HG03565 (cell line): ENCODE results near the gene PCBP3.

Experiments
- ATAC-seq: cut with Tn5 transposase; IDR thresholded peaks from one replicate; pipeline ENCODE4 v1.9.1; 2021; ENCODE audit warnings: mild to moderate bottlenecking, moderate library complexity; ENCODE audit not compliant: unreplicated experiment

The PCBP3 gene

DNA sequence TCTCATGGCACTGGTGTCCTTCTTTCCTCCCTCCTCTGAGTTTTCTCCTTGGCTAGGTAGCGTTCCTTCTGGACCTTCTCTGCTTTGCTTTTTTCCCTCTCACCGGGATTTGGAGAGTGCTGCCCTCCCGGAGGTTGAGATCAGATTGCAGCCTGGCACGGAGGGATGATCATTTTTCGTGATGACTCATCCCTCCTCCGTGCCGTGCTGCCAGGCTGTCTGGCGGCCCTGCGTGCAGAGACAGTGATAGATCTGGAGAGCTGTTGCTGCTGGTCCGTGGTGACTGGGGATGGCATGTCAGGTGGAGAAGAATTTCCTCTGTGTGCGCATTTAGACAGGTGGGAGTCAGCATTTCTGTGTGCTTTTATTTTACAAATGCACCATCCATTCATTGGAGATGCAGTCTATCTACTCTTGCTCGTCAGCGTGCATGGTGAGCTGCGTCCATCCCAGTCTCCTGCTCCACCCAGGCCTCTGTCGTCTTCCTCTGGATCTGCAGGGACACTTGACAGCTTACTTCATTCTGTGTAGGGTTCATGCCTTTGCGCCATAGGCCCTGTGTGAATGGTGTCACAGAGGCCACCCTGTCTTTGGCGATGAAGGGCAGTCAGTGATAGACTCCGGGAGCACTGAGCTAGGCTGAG is 104.4 kb downstream of the PCBP3 start:
- no peak for ATAC-seq

DNA sequence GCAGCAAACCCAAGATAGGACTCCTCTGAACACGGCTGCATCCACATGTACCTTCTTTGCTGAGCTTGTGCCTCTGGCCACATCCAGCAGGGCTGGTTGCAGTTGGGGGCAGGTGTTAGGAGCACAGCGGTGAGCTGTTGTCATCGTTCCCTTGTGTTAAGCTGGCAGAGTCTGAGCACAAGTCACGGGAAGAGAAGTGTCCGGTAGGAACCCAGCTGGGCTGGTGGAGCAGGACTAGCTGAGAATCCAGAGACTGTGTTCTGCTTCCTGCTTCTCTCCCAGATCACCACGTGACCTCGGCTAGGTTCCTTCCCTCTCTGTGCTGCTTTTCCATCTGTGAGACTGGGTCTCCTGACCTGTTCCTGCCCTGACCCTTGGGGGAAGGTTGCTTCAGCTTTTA is 105.1 kb downstream of the PCBP3 start:
- no peak for ATAC-seq

DNA sequence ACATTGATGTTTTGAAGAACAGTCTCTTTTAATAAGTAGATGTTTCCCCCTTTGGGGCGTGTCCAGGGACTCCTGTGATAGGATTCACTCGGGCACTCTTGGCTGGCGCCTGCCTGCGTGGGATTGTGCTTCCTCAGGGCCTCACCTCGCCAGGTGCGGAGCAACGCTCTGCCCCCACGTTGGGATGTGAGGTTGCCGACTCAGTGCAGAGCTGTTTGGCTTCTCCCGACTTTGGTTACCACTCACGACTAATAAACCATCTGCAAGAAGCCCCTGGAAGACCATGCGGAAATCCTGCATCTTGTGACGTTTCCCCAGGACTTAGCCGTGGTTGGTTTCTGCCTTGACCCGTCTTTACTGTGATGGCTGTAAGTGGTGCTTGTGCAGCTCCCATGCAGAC is 106.4 kb downstream of the PCBP3 start:
- no peak for ATAC-seq

DNA sequence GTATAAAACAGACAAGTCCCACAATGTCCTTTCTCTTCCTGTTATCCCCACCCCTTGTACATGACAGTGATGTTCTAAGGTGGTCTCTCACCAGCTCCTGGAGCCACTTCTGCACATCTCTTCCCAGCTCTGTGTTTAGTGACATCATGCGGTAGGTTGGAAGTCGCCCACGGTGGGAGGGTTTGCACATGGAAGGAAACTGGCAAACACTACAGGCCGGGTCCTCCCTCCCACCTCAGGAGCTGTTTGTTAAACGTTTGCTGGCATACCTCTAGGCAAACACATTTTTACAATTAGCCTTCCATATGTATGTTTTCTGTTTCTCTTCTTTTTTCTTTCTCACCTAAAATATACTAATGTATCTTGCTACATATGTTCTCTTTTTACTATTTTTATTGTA is 107.4 kb downstream of the PCBP3 start:
- ATAC-seq: no peak

DNA sequence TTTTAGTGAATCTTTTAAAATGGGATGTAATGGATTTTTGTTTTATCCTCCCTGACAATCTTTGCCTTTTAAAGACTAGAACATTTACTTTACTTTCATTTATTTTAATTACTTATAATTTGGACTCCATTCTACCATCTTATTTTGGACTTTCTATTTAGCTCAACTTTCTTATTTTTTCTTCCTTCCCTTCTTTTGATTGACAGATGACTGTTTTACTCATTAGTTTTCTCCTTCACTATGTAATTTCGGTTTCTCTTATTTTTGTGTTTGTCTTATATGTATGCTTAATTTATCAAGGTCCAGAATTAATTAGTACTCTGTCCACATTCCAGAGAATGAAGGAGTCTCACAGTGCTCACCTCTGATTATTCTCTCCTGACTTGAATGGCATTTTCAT is 109.9 kb downstream of the PCBP3 start:
- ATAC-seq: no peak

DNA sequence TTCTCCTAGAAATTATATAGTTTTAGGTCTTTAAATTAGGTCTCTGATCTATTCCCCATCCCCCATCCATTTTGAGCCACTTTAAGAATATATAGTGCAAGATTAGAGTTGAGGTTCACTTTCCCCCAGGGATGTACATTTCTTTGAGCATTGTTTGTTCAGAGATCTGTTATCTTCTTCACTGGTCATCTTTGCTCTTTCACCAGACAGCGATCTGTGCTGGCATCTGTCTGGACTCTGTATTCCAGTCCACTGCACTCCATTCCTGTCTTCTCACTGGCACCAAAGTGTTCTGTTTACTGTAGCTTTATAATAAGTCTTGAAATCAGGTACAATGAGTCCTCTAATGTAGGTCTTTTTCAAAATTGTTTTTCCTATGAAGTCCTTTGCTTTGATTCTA is 112.5 kb downstream of the PCBP3 start:
- ATAC-seq: no peak

DNA sequence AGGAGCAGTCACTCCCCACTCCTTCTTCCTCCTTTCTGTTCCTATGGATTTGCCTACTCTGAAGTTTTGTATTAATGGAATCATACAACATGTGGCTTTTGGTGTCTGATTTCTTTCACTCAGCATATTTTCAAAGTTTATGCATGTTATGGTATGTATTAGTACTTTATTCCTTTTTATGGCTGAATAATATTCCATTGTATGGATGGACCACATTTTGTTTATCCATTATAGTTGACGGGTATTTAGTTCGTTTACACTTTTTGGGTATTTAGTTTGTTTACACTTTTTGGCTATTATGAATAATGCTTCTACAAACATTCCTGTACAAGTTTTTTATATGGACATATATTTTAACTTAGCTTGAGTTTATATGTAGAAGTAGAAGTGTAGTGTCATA is 113.1 kb downstream of the PCBP3 start:
- ATAC-seq: no peak

DNA sequence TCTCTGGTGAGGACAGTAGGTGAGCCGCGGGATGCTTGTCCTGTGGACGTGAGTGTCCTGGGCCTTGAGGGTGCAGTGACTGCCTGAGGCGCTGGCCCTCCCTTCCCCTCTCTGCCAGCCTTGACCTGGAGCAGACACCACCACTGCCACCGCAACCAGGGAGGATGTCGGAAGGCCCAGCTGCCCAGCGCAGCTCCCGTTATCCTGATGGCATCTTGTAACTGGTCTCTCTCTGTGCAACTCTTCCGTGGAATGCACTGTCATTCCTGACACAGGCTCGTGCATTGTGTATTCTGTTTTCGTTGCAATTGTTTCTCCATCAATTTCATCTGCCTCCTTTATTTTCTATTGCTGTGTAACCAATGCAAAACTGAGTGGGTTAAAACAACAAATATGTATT is 118.2 kb downstream of the PCBP3 start:
- no peak for ATAC-seq

DNA sequence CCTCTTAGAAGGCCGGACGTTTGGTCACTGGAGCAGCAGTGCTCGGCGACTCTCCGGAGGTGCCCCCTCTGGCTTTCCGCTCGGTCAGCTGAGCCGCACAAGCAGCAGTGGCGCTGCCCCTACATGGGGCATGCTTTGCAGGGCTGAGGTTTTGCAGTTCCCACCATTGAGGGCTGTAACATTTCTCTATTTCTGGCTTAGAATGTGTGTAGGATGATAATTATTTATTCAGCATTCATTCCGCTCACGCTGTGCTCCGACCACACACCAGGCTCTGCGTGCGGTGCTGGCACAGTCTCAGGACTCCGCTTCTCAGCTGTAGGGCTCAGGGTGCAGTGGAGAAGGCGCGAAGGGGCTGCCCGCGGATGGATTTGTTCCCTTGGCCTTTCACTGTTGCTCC is 119.5 kb downstream of the PCBP3 start:
- no peak for ATAC-seq

DNA sequence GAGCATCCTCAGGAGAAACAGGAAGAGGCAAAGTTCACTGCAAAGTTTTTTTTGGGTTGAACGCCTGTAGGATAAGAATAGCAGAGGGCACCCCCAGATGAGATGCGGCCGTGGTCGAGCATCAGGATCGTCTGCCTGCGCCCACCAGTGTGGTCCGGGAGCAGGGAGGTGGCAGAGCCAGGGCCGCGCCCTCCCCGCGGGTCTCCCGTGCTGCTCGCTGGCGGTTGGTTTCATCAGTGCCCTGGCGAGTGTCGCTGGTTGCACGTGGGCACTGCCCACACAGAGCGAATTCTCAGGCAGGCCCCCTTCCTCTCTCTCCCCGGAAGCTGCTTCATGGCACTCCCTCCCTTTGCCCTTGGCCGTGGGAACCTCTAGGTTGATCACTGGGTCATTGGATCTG is 120.0 kb downstream of the PCBP3 start:
- ATAC-seq: no peak

DNA sequence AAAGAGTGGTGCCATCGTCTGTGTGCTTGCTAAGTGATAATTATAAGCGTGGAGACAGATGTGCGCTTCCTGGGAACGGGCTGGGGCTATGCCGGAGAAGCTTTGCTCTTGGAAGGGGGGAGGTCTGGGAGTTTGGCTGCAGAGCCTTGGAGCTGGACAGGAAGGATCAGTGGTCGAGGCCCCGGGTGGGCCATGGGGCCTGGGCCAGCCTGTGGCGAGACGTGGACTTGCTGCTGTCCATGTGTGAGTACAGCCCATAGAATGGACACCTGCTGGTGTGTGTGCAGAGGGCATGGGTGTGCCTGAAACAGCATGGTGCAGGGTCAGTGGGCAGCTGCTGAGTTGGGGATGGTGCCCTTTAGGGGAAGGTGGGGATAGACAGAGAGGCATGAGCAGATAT is 121.3 kb downstream of the PCBP3 start:
- no peak for ATAC-seq

DNA sequence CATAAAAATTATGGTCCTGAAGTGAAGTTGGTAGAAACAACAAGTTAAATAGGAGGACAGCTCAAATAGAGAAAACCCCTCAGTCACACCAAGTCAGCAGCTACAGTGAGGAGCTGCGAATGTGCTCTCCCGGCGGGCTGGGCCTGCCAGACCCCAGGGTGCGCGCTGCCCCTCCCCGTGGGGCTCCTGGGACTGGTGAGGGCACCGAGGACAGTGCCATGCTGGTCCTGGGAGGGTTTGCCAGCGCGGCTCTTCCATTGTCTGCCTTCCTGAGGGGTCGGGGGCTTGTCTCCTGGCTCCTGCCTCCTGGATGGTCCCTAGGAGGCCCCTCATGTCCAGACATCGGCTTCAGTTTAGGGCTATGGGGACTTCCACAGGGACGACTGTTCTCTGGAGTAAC is 121.8 kb downstream of the PCBP3 start:
- ATAC-seq: no peak

DNA sequence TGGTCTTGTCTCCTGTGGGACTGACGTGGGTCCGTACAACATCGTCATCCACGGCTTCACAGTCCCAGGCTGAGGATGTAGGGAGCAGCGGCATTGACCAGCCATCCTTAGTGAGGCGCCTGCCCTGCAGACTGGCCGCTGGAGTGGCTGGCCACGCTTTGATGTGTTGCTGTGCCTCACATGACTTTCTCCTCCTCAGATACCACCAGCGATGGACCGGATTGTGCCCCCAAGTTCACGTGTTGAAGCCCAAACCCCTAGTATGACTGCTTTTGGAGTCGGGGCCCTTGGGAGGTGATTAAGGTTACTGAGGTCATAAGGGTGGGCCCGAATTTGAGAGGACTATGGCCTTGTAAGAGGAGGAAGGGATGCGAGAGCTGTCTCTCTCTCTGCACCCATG is 122.5 kb downstream of the PCBP3 start:
- ATAC-seq: no peak

DNA sequence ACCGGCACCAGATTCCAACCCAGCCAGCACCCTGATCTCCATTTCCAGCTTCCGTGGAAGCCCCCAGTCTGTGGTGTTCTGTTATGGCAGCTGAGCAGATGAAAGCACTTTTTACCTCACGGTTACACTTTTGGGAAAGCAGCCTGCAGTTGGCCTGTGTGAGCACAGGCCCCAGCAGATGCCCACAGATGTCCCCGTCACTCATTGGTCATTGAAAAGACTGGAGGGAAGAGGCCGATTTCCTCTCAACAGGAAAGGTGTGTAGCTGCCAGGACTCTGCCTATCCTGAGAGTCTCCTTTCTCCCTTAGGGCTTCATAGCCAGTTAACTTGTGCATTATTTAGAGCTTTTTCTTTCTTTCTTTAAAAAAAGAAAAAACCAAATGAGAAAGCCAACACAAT is 123.0 kb downstream of the PCBP3 start:
- no peak for ATAC-seq

DNA sequence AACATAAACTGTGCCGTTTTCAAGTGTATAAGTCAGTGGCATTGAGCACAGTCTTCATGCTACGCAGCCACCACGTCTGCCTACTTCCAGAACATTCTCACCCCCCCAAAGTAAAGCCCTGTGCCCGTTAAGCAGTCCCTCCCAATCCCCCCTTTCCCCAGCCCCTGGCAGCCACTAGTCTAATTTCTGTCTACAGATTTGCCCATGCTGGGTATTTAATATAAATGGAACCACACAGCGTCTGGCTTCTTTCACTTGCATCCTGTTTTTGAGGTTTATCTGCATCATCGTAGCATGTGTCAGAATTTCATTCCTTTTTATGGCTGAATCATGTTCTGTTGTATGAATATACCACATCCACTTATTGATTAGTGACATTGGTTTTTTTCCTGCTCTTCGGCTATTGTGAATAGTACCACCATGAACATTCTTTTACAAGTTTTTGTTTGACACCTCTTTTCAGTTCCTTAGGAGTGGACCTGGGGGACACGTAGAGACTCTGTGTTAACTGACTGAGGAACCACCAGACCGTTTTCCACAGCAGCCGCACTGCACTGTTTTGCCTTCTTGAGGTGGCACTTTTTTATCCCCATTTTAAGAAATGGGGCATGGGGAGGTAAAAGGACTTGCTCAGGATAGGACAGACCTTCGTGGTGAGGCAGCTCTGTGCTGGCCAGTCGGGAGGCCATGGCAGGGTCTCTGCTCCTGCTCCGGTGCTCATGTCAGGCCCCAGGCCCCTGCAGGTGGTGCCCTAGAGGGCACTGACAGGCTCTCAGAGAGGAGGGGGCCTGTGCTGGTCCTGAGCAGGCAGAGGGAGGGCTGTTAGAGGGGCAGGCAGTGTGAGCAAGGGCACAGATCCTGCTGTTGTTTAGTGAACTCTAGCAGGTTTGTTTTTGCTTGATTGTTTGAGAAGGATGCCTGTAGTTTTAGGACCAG is 123.8 kb downstream of the PCBP3 start:
- ATAC-seq: no peak

DNA sequence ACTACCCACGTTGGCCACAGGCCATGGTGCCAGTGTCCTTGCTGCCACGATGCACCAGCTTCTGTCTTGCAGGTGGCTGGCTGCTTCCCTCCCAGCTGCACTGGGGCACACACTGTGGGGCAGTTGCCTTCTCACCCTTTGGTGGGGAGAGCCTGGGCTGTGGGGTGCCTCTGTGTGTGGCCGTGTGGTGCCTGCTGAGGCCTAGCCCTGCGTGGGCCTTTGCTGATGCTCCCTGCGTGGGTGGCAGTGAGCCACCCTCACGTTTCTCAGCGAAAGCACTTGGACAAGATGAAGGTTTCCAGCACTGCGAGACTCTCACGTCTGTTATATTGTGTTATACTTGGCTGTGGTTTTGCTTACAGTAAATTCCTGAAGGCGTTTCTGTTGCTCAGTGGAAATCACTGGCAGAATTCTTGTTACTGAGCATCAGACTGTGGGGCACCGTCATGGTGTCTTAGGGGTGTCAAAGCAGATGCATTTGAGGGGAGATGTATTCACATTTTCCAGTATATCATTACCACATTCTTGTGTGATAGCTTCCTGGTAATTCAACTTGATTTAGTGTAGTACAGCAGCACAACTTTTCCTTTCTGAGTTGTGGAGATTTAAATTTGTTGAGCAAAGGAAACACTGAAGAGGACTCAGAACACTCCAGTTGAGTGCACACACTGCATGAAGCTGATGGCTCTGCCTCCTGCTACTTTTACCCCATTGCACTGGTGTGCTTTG is 124.7 kb downstream of the PCBP3 start:
- ATAC-seq: no peak

DNA sequence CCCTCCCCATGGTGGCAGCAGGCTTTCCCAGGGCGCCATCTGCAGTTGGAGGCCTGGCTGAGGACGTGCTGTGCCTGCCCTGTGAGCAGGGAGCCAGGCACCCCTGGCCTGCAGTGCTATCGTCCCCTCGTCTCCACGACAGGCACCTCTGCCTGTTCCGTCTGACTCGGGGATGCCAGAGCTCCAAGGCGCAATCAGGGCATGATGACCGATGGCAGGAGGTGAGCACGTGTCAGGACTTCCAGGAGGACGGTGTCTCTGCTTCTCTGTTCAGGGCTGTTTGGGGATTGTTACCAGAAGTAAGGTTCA is 125.2 kb downstream of the PCBP3 start:
- no peak for ATAC-seq

DNA sequence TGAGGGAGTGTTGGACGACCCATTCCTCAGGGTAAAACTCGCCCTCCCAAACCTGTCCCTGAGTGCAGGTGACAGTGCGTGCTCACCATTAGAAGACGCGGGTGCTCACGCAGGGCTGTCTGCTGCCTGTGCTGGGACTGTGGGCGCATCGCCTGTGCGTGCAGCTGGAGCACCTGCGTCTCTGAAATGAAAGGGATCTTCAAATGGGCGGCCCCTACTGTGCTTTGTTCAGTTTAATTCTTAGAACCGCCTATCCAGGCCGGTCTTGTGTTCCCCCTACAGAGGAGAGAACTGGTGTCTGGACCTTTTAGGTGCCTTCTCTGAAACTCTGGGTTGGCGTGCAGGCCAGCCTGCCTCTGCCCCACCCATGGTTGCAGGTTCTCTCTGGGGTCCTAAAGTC is 125.8 kb downstream of the PCBP3 start:
- no peak for ATAC-seq

DNA sequence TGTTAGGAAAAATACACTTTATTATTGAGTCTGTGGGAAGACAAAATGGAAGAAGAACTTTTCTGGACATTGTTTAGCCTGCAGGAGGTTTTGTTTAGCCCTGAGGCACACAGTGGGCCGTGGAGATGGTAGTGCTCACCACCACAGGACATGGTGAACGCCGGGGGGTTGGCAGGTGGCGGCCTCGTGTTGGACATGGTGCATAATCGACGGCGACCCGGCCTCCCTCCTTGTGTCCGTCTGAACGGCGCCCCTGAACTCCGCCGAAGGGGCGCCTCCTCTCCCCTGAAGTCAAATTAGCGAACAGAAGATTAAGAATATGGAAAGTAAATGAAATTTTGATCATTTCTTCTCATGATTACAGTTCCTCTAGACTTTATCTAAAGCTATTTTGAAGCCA is 126.4 kb downstream of the PCBP3 start:
- no peak for ATAC-seq

DNA sequence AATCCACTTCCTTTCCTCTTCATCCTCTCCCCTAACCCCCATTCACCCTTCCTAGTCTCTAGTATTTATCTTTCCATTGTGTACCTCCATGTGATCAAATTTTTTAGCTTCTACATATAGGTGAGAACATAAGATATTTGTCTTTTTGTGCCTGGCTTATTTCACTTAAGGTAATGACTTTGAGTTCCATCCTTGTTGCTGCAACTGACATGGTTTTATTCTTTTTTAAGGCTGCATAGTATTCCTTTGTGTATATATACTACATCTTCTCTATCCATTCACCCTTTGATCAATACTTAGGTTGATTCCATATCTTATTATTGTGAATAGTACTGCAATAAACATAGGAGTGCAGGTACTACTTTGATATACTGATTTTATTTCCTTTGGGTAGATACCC is 128.7 kb downstream of the PCBP3 start:
- no peak for ATAC-seq

DNA sequence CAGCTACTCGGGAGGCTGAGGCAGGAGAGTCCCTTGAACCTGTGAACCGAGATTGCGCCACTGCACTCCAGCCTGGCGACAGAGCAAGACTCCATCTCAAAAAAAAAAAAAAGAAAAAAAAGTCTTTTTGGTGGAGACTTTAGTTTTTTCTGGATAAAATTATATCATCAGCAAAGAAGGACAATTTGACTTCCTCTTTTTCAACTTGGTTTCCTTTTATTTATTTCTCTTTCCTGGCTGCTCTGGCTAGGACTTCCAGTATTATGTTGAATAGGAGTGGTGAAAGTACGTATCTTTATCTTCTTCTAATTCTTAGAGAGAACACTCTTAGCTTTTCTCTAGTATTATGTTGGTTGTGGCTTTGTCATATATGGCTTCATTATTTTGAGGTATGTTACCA is 130.8 kb downstream of the PCBP3 start:
- no peak for ATAC-seq

DNA sequence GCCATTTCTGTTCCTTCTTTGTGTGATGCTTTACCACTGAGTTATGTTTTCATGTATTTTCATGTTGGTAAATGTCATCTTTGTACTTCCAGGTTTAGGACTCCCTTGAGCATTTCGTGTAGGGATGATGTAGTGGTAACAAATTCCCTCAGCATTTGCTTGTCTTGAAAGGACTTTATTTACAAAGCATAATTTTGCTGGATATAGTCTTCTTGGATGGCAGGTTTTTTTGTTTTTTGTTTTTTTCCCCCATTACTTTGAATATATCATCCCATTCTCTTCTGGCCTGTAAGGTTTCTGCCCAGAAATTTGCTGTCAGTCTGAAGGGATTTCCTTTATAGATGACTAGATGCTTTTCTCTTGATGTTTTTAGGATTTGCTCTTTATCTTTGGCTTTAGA is 133.4 kb downstream of the PCBP3 start:
- ATAC-seq: no peak
